ENCODE data around the gene OR10H1.
"Not testable (repeated sequence)": the region's sequence is repeated elsewhere in the genome, so short reads cannot be mapped to it uniquely, and the experiment has no call there.

OR10H1 gene

DNA sequence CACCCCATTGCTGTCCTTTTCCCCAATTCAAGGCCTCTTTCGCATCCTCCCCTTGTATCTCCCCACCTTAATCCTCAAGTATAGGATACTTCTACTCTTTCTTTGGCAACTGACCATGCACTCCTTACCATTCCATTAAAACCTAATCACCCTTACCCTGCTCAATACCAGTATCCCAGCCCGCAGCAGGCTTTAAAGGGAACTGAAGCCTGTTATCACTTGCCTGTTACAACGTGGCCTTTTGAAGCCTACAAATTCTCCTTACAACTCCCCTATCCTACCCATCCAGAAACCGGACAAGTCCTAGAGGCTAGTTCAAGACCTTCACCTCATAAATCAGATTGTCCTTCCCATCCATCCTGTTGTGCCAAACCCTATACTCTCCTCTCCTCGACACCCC is 16.2 kb upstream of the OR10H1 start:
- Histone ChIP-seq H2AFZ (ENCODE audit: low read length) (no peak overlapping the region), H3K4me2 (ENCODE audit: low read depth, low read length) (no peak overlapping the region), H4K20me1 (ENCODE audit: insufficient read depth, low read length) (no peaks in the 10 kb centered on the region), H3K27ac (ENCODE audit: low read length) (no peak overlapping the region), H3F3A (ENCODE audit: insufficient read depth, low read length) (no peaks in the 10 kb centered on the region), H3K9me3 (replicated peaks; ENCODE audit: insufficient read depth, low read length) (no peaks in the 10 kb centered on the region), H3K9ac (ENCODE audit: low read length) (no peak overlapping the region), H3K4me1 (ENCODE audit: low read length) (0 out of 2 replicates have a peak, but pooled peaks cover 3% of the 10 kb centered on the region), H3K4me3 (ENCODE audit: low read length) (no peak overlapping the region), H3K9me2 (replicated peaks; ENCODE audit: insufficient read depth, low read length) (no peaks in the 10 kb centered on the region), H3K79me2 (ENCODE audit: low read length) (no peaks in the 10 kb centered on the region), H3K36me3 (replicated peaks; ENCODE audit: insufficient read depth, low read length) (no peaks in the 10 kb centered on the region), H3K27me3 (replicated peaks; ENCODE audit: insufficient read depth, low read length) (peaks cover 98% of the 10 kb centered on the region)
- DNase-seq: no peak
- no peak for TF ChIP-seq EZH2 (optimal IDR thresholded peaks at IDR 0.05; ENCODE audit: low read depth, low read length)
- TF ChIP-seq EZH2phosphoT487 (IDR thresholded peaks at IDR 0.05; ENCODE audit: low read length): no peak
- TF ChIP-seq, protein P1, sequence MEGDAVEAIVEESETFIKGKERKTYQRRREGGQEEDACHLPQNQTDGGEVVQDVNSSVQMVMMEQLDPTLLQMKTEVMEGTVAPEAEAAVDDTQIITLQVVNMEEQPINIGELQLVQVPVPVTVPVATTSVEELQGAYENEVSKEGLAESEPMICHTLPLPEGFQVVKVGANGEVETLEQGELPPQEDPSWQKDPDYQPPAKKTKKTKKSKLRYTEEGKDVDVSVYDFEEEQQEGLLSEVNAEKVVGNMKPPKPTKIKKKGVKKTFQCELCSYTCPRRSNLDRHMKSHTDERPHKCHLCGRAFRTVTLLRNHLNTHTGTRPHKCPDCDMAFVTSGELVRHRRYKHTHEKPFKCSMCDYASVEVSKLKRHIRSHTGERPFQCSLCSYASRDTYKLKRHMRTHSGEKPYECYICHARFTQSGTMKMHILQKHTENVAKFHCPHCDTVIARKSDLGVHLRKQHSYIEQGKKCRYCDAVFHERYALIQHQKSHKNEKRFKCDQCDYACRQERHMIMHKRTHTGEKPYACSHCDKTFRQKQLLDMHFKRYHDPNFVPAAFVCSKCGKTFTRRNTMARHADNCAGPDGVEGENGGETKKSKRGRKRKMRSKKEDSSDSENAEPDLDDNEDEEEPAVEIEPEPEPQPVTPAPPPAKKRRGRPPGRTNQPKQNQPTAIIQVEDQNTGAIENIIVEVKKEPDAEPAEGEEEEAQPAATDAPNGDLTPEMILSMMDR (IDR thresholded peaks at IDR 0.05; ENCODE audit: low read length): no peak

DNA sequence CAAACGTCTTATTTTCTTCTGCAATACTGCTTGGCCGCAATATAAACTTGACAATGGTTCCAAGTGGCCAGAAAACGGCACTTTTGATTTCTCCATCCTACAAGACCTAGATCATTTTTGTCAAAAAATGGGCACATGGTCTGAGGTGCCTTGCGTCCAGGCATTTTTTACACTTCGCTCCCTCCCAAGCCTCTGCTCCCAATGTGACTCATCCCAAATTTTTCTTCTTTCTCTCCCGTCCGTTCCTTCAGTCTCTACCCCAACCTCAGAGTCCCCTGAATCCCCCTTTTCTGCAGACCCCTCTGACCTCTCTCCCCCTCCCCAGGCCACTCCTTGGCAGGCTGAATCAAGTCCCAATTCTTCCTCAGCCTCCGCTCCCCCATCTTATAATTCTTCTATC is 14.3 kb upstream of the OR10H1 start:
- Histone ChIP-seq H3K79me2 (ENCODE audit: low read length) (no peaks in the 10 kb centered on the region), H3K9me3 (replicated peaks; ENCODE audit: insufficient read depth, low read length) (no peaks in the 10 kb centered on the region), H3K27ac (ENCODE audit: low read length) (no peak overlapping the region), H3K36me3 (replicated peaks; ENCODE audit: insufficient read depth, low read length) (no peaks in the 10 kb centered on the region), H4K20me1 (ENCODE audit: insufficient read depth, low read length) (no peaks in the 10 kb centered on the region), H3K4me1 (ENCODE audit: low read length) (no peaks in the 10 kb centered on the region), H3F3A (ENCODE audit: insufficient read depth, low read length) (no peaks in the 10 kb centered on the region), H3K9me2 (replicated peaks; ENCODE audit: insufficient read depth, low read length) (no peaks in the 10 kb centered on the region), H3K4me2 (ENCODE audit: low read depth, low read length) (no peak overlapping the region), H2AFZ (ENCODE audit: low read length) (no peak overlapping the region), H3K27me3 (replicated peaks; ENCODE audit: insufficient read depth, low read length) (peaks cover 95% of the 10 kb centered on the region), H3K4me3 (ENCODE audit: low read length) (no peak overlapping the region), H3K9ac (ENCODE audit: low read length) (no peak overlapping the region)
- TF ChIP-seq, protein P1 (IDR thresholded peaks at IDR 0.05; ENCODE audit: low read length): no peak
- TF ChIP-seq EZH2 (optimal IDR thresholded peaks at IDR 0.05; ENCODE audit: low read depth, low read length) (no peak), EZH2phosphoT487 (IDR thresholded peaks at IDR 0.05; ENCODE audit: low read length) (no peak)
- DNase-seq: no peak

DNA sequence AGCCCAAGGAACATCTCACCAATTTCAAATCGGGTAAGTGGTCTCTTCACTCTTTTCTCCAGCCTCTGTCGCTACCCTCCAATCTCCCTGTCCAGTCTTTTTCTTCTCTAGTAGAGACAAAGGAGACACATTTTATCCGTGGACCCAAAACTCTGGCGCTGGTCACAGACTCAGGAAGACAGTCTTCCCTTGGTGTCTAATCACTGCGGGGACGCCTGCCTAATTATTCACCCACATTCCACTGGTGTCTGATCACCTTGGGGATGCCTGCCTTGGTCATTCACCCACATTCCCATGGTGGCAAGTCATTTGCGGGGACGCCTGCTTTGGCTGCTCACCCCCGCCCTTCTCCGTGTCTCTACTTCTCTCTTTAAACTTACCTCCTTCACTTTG is 13.8 kb upstream of the OR10H1 start:
- Histone ChIP-seq H3K79me2 (ENCODE audit: low read length) (no peaks in the 10 kb centered on the region), H3F3A (ENCODE audit: insufficient read depth, low read length) (no peaks in the 10 kb centered on the region), H3K36me3 (replicated peaks; ENCODE audit: insufficient read depth, low read length) (no peaks in the 10 kb centered on the region), H3K4me3 (ENCODE audit: low read length) (no peak overlapping the region), H3K9ac (ENCODE audit: low read length) (no peak overlapping the region), H3K27me3 (replicated peaks; ENCODE audit: insufficient read depth, low read length) (peaks cover 95% of the 10 kb centered on the region), H3K9me3 (replicated peaks; ENCODE audit: insufficient read depth, low read length) (no peaks in the 10 kb centered on the region), H2AFZ (ENCODE audit: low read length) (no peak overlapping the region), H3K4me1 (ENCODE audit: low read length) (no peaks in the 10 kb centered on the region), H3K27ac (ENCODE audit: low read length) (no peak overlapping the region), H3K9me2 (replicated peaks; ENCODE audit: insufficient read depth, low read length) (no peaks in the 10 kb centered on the region), H3K4me2 (ENCODE audit: low read depth, low read length) (no peak overlapping the region), H4K20me1 (ENCODE audit: insufficient read depth, low read length) (no peaks in the 10 kb centered on the region)
- no peak for DNase-seq
- TF ChIP-seq EZH2 (optimal IDR thresholded peaks at IDR 0.05; ENCODE audit: low read depth, low read length) (no peak), EZH2phosphoT487 (IDR thresholded peaks at IDR 0.05; ENCODE audit: low read length) (no peak)
- TF ChIP-seq, protein P1 (IDR thresholded peaks at IDR 0.05; ENCODE audit: low read length): no peak

DNA sequence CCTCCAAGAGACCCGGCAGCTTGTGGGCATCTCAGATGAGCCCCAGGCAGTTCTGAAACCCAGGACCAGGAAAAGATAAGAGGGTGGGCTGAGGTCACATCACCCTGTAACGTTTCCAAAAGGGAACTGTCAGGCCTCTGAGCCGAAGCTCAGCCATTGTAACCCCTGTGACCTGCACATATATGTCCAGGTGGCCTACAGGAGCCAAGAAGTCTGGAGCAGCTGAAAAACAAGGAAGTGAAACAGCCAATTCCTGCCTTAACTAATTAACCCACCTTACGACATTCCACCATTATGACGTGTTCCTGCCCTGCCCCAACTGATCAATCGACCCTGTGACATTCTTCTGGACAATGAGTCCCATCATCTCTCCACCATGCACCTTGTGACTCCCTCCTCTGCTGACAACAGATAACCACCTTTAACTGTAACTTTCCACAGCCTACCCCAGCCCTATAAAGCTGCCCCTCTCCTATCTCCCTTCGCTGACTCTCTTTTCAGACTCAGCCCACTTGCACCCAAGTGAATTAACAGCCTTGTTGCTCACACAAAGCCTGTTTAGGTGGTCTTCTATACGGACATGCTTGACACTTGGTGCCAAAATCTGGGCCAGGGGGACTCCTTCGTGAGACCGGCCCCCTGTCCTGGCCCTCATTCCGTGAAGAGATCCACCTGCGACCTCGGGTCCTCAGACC is 13.3 kb upstream of the OR10H1 start:
- not testable (repeated sequence) for H3K9ac ChIP-seq (ENCODE audit: low read length); H3K9me3 ChIP-seq (replicated peaks; ENCODE audit: insufficient read depth, low read length); H3K4me2 ChIP-seq (ENCODE audit: low read depth, low read length); H2AFZ ChIP-seq (ENCODE audit: low read length); H3K4me3 ChIP-seq (ENCODE audit: low read length); H3K4me1 ChIP-seq (ENCODE audit: low read length); DNase-seq; H3K9me2 ChIP-seq (replicated peaks; ENCODE audit: insufficient read depth, low read length); H3K27ac ChIP-seq (ENCODE audit: low read length); H4K20me1 ChIP-seq (ENCODE audit: insufficient read depth, low read length); H3K79me2 ChIP-seq (ENCODE audit: low read length); H3F3A ChIP-seq (ENCODE audit: insufficient read depth, low read length); H3K36me3 ChIP-seq (replicated peaks; ENCODE audit: insufficient read depth, low read length)
- peaks cover 95% of the 10 kb centered on the region for H3K27me3 ChIP-seq (replicated peaks; ENCODE audit: insufficient read depth, low read length)
